K562 (cell line): ENCODE measurements around the gene HLA-DMB. TPM values are rescaled to one million over a fixed set of nuclear protein-coding genes. Genes with fewer than 3 reads are reported as not detected.

Experiments used
- CCAR2 ChIP-seq: fragments of 200-400 bp; formaldehyde crosslinking; IDR thresholded peaks from 2 replicates; pipeline ENCODE4 v1.6.1; 2017; ENCODE audit warnings: mild to moderate bottlenecking, low read depth, low read length
- CREBBP ChIP-seq: IDR thresholded peaks from one replicate; pipeline ENCODE4 v1.6.1; 2012; ENCODE audit warnings: low read depth, mild to moderate bottlenecking, control low read depth, inconsistent platforms, low read length
- EP300 ChIP-seq: IDR thresholded peaks from 2 replicates; pipeline ENCODE4 v1.6.1; 2012; ENCODE audit warnings: low read length, improper control_type of control experiment
- ERF ChIP-seq: fragments of 450-650 bp; formaldehyde crosslinking; IDR thresholded peaks from 2 replicates; pipeline ENCODE4 v1.4.0; 2020; ENCODE audit warnings: mild to moderate bottlenecking, mixed read lengths
- ETS1 ChIP-seq: conservative IDR thresholded peaks from 2 replicates; pipeline ENCODE4 v1.6.1; 2011; ENCODE audit warnings: low read depth, mild to moderate bottlenecking, low read length; ENCODE audit not compliant: control insufficient read depth
- HBP1 ChIP-seq: fragments of 450-650 bp; formaldehyde crosslinking; IDR thresholded peaks from 2 replicates; pipeline ENCODE4 v1.4.0; 2022; ENCODE audit warnings: missing genetic modification characterization
- HCFC1 ChIP-seq: IDR thresholded peaks from 2 replicates; pipeline ENCODE4 v1.6.1; 2012; ENCODE audit warnings: low read depth, low read length, improper control_type of control experiment
- HDAC8 ChIP-seq: fragments of 450-650 bp; IDR thresholded peaks from 2 replicates; pipeline ENCODE4 v1.6.1; 2016; ENCODE audit warnings: mild to moderate bottlenecking, missing genetic modification characterization, moderate library complexity, missing compliant biosample characterization
- KLF1 ChIP-seq: fragments of 450-650 bp; IDR thresholded peaks from 2 replicates; pipeline ENCODE4 v1.6.1; 2016; ENCODE audit warnings: missing genetic modification characterization, missing compliant biosample characterization
- PTBP1 ChIP-seq: fragments of 200-400 bp; formaldehyde crosslinking; IDR thresholded peaks from 2 replicates; pipeline ENCODE4 v1.6.1; 2017; ENCODE audit warnings: low read depth, low read length
- SETDB1 ChIP-seq: IDR thresholded peaks from one replicate; pipeline ENCODE4 v1.6.1; 2012; ENCODE audit warnings: low read length, control low read depth, inconsistent platforms
- SFPQ ChIP-seq: fragments of 200-400 bp; formaldehyde crosslinking; IDR thresholded peaks from 2 replicates; pipeline ENCODE4 v1.6.1; 2017; ENCODE audit warnings: mild to moderate bottlenecking, low read depth, low read length, moderate library complexity
- SIRT6 ChIP-seq: IDR thresholded peaks from one replicate; pipeline ENCODE4 v1.6.1; 2012; ENCODE audit warnings: low read depth, mild to moderate bottlenecking, control low read depth, inconsistent platforms, low read length, moderate library complexity
- TAF15 ChIP-seq: fragments of 200-400 bp; formaldehyde crosslinking; IDR thresholded peaks from 2 replicates; pipeline ENCODE4 v1.6.1; 2017; ENCODE audit warnings: mild to moderate bottlenecking, low read depth, low read length, moderate library complexity
- ZKSCAN8 ChIP-seq: fragments of 200-800 bp; sonication (Bioruptor generic); IDR thresholded peaks from 2 replicates; pipeline ENCODE4 v1.6.1; 2016; ENCODE audit warnings: missing genetic modification characterization, missing compliant biosample characterization
- ZNF197 ChIP-seq: fragments of 200-800 bp; sonication (Bioruptor generic); IDR thresholded peaks from 2 replicates; pipeline ENCODE4 v1.6.1; 2016; ENCODE audit warnings: low read depth, missing genetic modification characterization, missing compliant biosample characterization
- ZNF212 ChIP-seq: fragments of 450-650 bp; formaldehyde crosslinking; IDR thresholded peaks from 2 replicates; pipeline ENCODE4 v1.4.0; 2020; ENCODE audit warnings: mild to moderate bottlenecking
- ZNF282 ChIP-seq: sonication (generic); formaldehyde crosslinking; IDR thresholded peaks from 2 replicates; pipeline ENCODE4 v1.8.1; 2023; ENCODE audit warnings: missing genetic modification reagents
- ZNF586 ChIP-seq: fragments of 450-650 bp; formaldehyde crosslinking; conservative IDR thresholded peaks from 2 replicates; pipeline ENCODE4 v1.4.0; 2020; ENCODE audit warnings: mild to moderate bottlenecking, moderate library complexity
- polyA plus RNA-seq, 8 experiments: library from polyadenylated mRNA; depleted of rRNA in 4 of 8; stranded (reverse) in 5 of 8; unstranded in 3 of 8; fragments of >200 nt; fragmentation: Nextera tagmentation in 2 of 8; fragmentation: Illumina TruSeq in 1 of 8; extraction: Ambion mirVana in 2 of 8; extraction: Trizol in 1 of 8; gene quantifications; 2 replicates each; pipeline versions ENCODE4 v1.2.1 to v1.2.3, GENCODE V29; 2011 to 2014; ENCODE audit warnings: inconsistent platforms in 1 of 8, missing spikeins in 1 of 8
- total RNA-seq, 7 experiments: library from RNA; depleted of rRNA in 6 of 7; stranded (reverse); fragments of >200 nt in 6 of 7; fragmentation: Illumina TruSeq in 2 of 7; extraction: Trizol in 2 of 7; gene quantifications; 2 replicates each; pipeline versions ENCODE4 v1.2.1 to v1.2.3, GENCODE V29; 2011 to 2021; ENCODE audit warnings: low replicate concordance in 1 of 7
- TF ChIP-seq, protein P1 (sequence below): fragments of 200-800 bp; sonication (Bioruptor generic); IDR thresholded peaks from 2 replicates; pipeline ENCODE4 v1.6.1; 2017; ENCODE audit warnings: missing genetic modification characterization, missing compliant biosample characterization
- TF ChIP-seq, protein P2 (sequence below): sonication (generic); formaldehyde crosslinking; IDR thresholded peaks from 2 replicates; pipeline ENCODE4 v1.8.1; 2023; ENCODE audit warnings: mild to moderate bottlenecking, missing genetic modification reagents, moderate library complexity

HLA-DMB gene
- total and polyA plus RNA-seq, 9 of the 15 experiments (the other 6 are each of a cell fraction or from before 2014, with no cell fraction given): 0.38 TPM; not detected in 8

DNA sequence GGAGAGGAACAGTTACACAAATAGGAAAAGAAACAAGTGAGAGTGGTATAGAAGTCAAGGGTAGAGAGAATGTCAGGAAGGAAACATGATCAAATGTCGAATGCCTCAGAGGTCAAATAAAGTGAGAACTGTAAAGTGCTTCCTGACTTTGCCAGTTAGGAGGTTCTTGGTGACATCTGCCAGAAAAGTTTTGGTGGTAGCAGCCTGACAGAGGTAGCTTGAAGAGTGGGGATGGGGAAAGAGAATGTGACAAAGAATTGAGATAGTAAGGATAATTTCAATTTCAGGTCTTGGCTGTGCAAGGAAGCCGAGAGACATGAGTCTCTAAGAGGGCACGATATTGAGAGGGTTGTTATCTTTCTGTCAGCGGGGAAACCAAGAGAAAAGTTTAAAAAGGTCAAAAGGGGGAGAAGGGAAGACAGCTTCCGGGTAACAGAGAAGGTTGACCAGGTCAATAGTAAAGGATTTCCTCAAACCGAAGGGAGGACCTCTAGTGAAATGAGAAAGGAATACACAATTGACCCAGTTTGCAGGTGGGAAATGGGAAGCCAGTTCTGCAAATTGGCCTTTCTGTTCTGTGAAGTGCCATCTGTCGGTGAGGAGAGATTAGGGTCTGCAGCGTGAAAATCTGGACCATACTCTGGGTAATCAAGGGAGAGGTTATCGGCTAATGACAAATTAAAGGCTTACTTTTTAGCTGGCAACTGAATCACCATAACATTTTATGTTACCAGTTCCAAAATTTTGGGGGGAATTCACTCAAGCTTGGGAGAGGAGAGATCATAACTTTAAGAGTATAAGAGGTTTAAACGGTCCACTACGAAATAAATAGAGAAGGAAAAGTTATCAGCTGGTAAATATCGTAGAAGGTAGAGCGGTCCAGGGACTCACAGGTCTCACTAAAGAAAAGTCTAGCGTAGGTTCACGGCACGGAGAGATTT lies 26.6 kb upstream of the HLA-DMB start (continued):
- TF ChIP-seq HBP1 (CRISPR knock-in tag) (0 out of 2 replicates have a peak, but pooled peaks have one; percentile 5), HDAC8 (tag) (no peak), CREBBP (no peak), HCFC1 (no peak), ERF (CRISPR knock-in tag) (no peak), ZNF197 (CRISPR knock-in tag) (no peak), ZNF282 (CRISPR knock-in tag) (no peak), ZNF586 (CRISPR knock-in tag) (no peak), CCAR2 (no peak), SFPQ (no peak), PTBP1 (no peak), KLF1 (tag) (no peak), ETS1 (no peak), SIRT6 (no peak), TAF15 (no peak), ZKSCAN8 (no peak), ZNF212 (CRISPR knock-in tag) (no peak), SETDB1 (no peak), EP300 (0 out of 2 replicates have a peak, but pooled peaks have one; percentile 3)
- TF ChIP-seq, protein P1, sequence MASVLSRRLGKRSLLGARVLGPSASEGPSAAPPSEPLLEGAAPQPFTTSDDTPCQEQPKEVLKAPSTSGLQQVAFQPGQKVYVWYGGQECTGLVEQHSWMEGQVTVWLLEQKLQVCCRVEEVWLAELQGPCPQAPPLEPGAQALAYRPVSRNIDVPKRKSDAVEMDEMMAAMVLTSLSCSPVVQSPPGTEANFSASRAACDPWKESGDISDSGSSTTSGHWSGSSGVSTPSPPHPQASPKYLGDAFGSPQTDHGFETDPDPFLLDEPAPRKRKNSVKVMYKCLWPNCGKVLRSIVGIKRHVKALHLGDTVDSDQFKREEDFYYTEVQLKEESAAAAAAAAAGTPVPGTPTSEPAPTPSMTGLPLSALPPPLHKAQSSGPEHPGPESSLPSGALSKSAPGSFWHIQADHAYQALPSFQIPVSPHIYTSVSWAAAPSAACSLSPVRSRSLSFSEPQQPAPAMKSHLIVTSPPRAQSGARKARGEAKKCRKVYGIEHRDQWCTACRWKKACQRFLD (CRISPR knock-in tag): no peak
- TF ChIP-seq, protein P2, sequence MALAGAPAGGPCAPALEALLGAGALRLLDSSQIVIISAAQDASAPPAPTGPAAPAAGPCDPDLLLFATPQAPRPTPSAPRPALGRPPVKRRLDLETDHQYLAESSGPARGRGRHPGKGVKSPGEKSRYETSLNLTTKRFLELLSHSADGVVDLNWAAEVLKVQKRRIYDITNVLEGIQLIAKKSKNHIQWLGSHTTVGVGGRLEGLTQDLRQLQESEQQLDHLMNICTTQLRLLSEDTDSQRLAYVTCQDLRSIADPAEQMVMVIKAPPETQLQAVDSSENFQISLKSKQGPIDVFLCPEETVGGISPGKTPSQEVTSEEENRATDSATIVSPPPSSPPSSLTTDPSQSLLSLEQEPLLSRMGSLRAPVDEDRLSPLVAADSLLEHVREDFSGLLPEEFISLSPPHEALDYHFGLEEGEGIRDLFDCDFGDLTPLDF (CRISPR knock-in tag): no peak
